OCI-LY3 (cell line): Measurements from ENCODE around the gene PALLD.
"Not testable (repeated sequence)": the region's sequence is repeated elsewhere in the genome, so short reads cannot be mapped to it uniquely, and the experiment has no call there.

Source experiments
- H2AFZ ChIP-seq: fragments of 200-600, 300-600 bp; shearing (Covaris generic); 2 replicates; pipeline ENCODE4 v1.6.0; 2014; ENCODE audit warnings: antibody characterized with exemption, low read depth, low read length
- H3K27ac ChIP-seq: fragments of 200-600, 300-600 bp; sonication (generic); 2 replicates; pipeline ENCODE4 v1.5.1; 2014; ENCODE audit warnings: mild to moderate bottlenecking, low read length, moderate library complexity, mixed read lengths
- H3K27me3 ChIP-seq: fragments of 200-600, 300-600 bp; sonication (generic); 2 replicates; pipeline ENCODE4 v1.6.1; 2014; ENCODE audit warnings: low read depth, low read length, mixed read lengths
- H3K36me3 ChIP-seq: fragments of 200-600, 300-600 bp; sonication (generic); replicated peaks from 2 replicates; pipeline ENCODE3; 2014; ENCODE audit warnings: low read depth, low read length, mixed read lengths
- H3K4me1 ChIP-seq: fragments of 300-600, 200-600 bp; sonication (generic); 2 replicates; pipeline ENCODE4 v1.6.1; 2014; ENCODE audit warnings: low read length, mixed read lengths
- H3K4me2 ChIP-seq: fragments of 200-600, 300-600 bp; sonication (generic); 2 replicates; pipeline ENCODE4 v1.6.1; 2014; ENCODE audit warnings: low read length, mixed read lengths
- H3K4me3 ChIP-seq: fragments of 300-600, 200-600 bp; sonication (generic); 2 replicates; pipeline ENCODE4 v1.5.1; 2014; ENCODE audit warnings: antibody characterized with exemption, mild to moderate bottlenecking, low read length, moderate library complexity
- H3K79me2 ChIP-seq: fragments of 300-600, 200-600 bp; shearing (Covaris generic); 2 replicates; pipeline ENCODE4 v1.6.1; 2014; ENCODE audit warnings: mild to moderate bottlenecking, low read length, mixed read lengths
- H3K9ac ChIP-seq: fragments of 300-600, 200-600 bp; shearing (Covaris generic); 2 replicates; pipeline ENCODE4 v1.6.0; 2014; ENCODE audit warnings: mild to moderate bottlenecking, low read length, moderate library complexity
- H3K9me3 ChIP-seq: fragments of 200-600, 300-600 bp; shearing (Covaris generic); 2 replicates; pipeline ENCODE4 v1.6.1; 2014; ENCODE audit warnings: low read length, mixed read lengths; ENCODE audit not compliant: insufficient read depth
- H4K20me1 ChIP-seq: fragments of 200-600, 300-600 bp; sonication (generic); 2 replicates; pipeline ENCODE4 v1.6.1; 2016; ENCODE audit warnings: low read length, mixed read lengths; ENCODE audit not compliant: insufficient read depth
- CTCF ChIP-seq: fragments of 200-600, 300-600 bp; sonication (generic); IDR thresholded peaks from 2 replicates; pipeline ENCODE4 v1.5.1; 2014; ENCODE audit warnings: antibody characterized with exemption, low read length, low read depth
- EZH2phosphoT487 ChIP-seq: fragments of 200-600 bp; shearing (Covaris generic); IDR thresholded peaks from 2 replicates; pipeline ENCODE4 v1.6.1; 2018; ENCODE audit warnings: antibody characterized with exemption, mixed run types, low read depth

PALLD gene

GRCh38 chr4:168496834-168497233, at the start of gene PALLD:
TSS of gene PALLD (plus strand) at chr4:168497052.
- Histone ChIP-seq H3K36me3 (no peaks in the 10 kb centered on the region), H3K9me3 (no peaks in the 10 kb centered on the region), H3K9ac (no peak within 1 kb of the TSS), H2AFZ (no peak within 1 kb of the TSS), H3K79me2 (no peaks in the 10 kb centered on the region), H3K4me2 (no peak within 1 kb of the TSS), H4K20me1 (no peaks in the 10 kb centered on the region), H3K4me3 (no peak within 1 kb of the TSS), H3K4me1 (no peaks in the 10 kb centered on the region), H3K27ac (no peak within 1 kb of the TSS), H3K27me3 (no peaks in the 10 kb centered on the region)
- TF ChIP-seq EZH2phosphoT487 (no peak), CTCF (no peak)

DNA sequence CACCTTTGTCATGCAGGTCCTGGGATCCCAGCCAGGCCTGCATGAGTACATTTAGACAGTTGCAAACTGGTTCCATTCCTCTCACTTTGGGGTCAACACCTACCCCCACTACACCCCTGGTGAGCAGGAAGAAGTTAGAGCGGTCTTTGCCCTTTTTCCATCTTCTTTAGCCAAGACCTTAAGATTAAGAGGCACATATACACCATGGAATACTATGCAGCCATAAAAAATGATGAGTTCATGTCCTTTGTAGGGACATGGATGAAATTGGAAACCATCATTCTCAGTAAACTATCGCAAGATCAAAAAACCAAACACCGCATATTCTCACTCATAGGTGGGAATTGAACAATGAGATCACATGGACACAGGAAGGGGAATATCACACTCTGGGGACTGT, 47.8 kb upstream of the PALLD start:
- not testable (repeated sequence) for H3K27ac ChIP-seq, H2AFZ ChIP-seq, H4K20me1 ChIP-seq, H3K27me3 ChIP-seq, H3K4me3 ChIP-seq, H3K4me2 ChIP-seq, H3K9me3 ChIP-seq, H3K36me3 ChIP-seq, H3K9ac ChIP-seq, H3K79me2 ChIP-seq
- peaks cover 10% of the 10 kb centered on the region for H3K4me1 ChIP-seq

GRCh38 chr4:168449719-168450452, 47.0 kb upstream of the PALLD start:
- Histone ChIP-seq H3K4me1 (peaks cover 10% of the 10 kb centered on the region), H3K4me2 (no peak overlapping the region), H3K4me3 (no peak overlapping the region), H2AFZ (no peak overlapping the region), H3K79me2 (no peaks in the 10 kb centered on the region), H3K27me3 (no peaks in the 10 kb centered on the region), H4K20me1 (no peaks in the 10 kb centered on the region), H3K27ac (no peak overlapping the region), H3K36me3 (no peaks in the 10 kb centered on the region), H3K9ac (no peak overlapping the region), H3K9me3 (no peaks in the 10 kb centered on the region)
- TF ChIP-seq EZH2phosphoT487 (no peak), CTCF (no peak)

GRCh38 chr4:168451331-168451730, 45.5 kb upstream of the PALLD start:
- Histone ChIP-seq H3K27me3 (no peaks in the 10 kb centered on the region), H3K4me3 (no peak overlapping the region), H3K27ac (no peak overlapping the region), H3K4me2 (no peak overlapping the region), H4K20me1 (no peaks in the 10 kb centered on the region), H3K4me1 (peaks cover 10% of the 10 kb centered on the region), H3K36me3 (no peaks in the 10 kb centered on the region), H3K79me2 (no peaks in the 10 kb centered on the region), H3K9me3 (no peaks in the 10 kb centered on the region), H2AFZ (no peak overlapping the region), H3K9ac (no peak overlapping the region)
- TF ChIP-seq CTCF (no peak), EZH2phosphoT487 (no peak)
